ENCODE results near the gene DENND11. TPM values are rescaled to one million over a fixed set of nuclear protein-coding genes. Genes with fewer than 3 reads are reported as not detected.

The DENND11 gene
- total and polyA plus RNA-seq, 2 of the 4 experiments (the other 2 are of a cell fraction) = 2.9 to 5.0 TPM

- CTCF ChIA-PET = interaction anchor here (1.5 kb wide), 1 partner anchor 40 kb away, joined by 5 read pairs; the partner anchor contains the start of gene SSBP1
Observed at GRCh38 chr7:141698247-141699015, 3.5 kb downstream of the DENND11 start.

More at GRCh38 chr7:141698247-141699015, 3.5 kb downstream of the DENND11 start:
- no peak for DNase-seq
- Histone ChIP-seq H2AK9ac (replicated peaks; ENCODE audit: low read depth, low read length, poor library complexity) (no peak overlapping the region), H3K9me1 (ENCODE audit: insufficient read depth, low read length) (no peaks in the 10 kb centered on the region), H3K9ac (ENCODE audit: low read depth, low read length) (no peak overlapping the region), H3K4me1 (ENCODE audit: control insufficient read depth, insufficient read depth, low read length) (peaks cover 1% of the 10 kb centered on the region; the same call in 1 of the 2 replicates), H4K5ac (ENCODE audit: low read depth, low read length) (no peak overlapping the region), H3K27ac (ENCODE audit: insufficient read depth, low read length) (no peak overlapping the region), H3K79me1 (ENCODE audit: low read depth in 1 of 2, low read length in 2 of 2) (peaks cover 8 to 11% of the 10 kb centered on the region in 2 experiments; a peak in 2 of 4 replicates), H2BK120ac (ENCODE audit: low read depth, low read length) (no peak overlapping the region), H2BK20ac (ENCODE audit: low read depth, low read length) (no peak overlapping the region), H3K18ac (ENCODE audit: low read depth, low read length) (no peak overlapping the region), H2BK15ac (ENCODE audit: low read depth, low read length) (no peak overlapping the region), H4K91ac (ENCODE audit: insufficient read depth, low read depth, low read length) (no peak overlapping the region), H3K23ac (ENCODE audit: low read depth, low read length) (no peak overlapping the region), H3K4me3 (ENCODE audit: insufficient read depth, low read depth, low read length) (no peak overlapping the region), H3K9me3 (ENCODE audit: control insufficient read depth, insufficient read depth, low read length) (no peaks in the 10 kb centered on the region), H3K4ac (ENCODE audit: low read depth, low read length) (no peak overlapping the region), H2AFZ (replicated peaks; ENCODE audit: low read length, poor library complexity) (no peak overlapping the region), H3K14ac (replicated peaks; ENCODE audit: low read depth, low read length) (no peak overlapping the region), H2AK5ac (ENCODE audit: low read depth, low read length) (no peak overlapping the region), H3K4me2 (ENCODE audit: low read depth, low read length) (no peak overlapping the region), H3K27me3 (ENCODE audit: control insufficient read depth, insufficient read depth, low read length) (peaks cover 3% of the 10 kb centered on the region; the same call in 1 of the 2 replicates), H3K36me3 (ENCODE audit: control insufficient read depth, insufficient read depth, low read length) (no peaks in the 10 kb centered on the region), H4K8ac (ENCODE audit: low read depth in 2 of 2, low read length in 2 of 2) (no peak overlapping the region), H3K56ac (ENCODE audit: extremely low read depth, insufficient read depth, low read length) (no peak overlapping the region), H4K20me1 (ENCODE audit: insufficient read depth, low read length) (no peaks in the 10 kb centered on the region; the same call in 1 of the 2 replicates), H2BK5ac (ENCODE audit: low read depth, low read length, poor library complexity, severe bottlenecking) (no peak overlapping the region)
- in situ Hi-C loops (cut with MboI; ENCODE audit: low sequenced_read_pairs) (no loop called here), intact Hi-C loops (cut with micrococcal nuclease) (no loop called here), dilution Hi-C loops (cut with HindIII; ENCODE audit: low sequenced_read_pairs, unreplicated experiment) (no loop called here)
- no peak for ATAC-seq (ENCODE audit: low read depth)
- POLR2A ChIA-PET (ENCODE audit: unreplicated experiment) = no interaction called here
- BruUV-seq (replicated peaks) = no TSS peak
- TF ChIP-seq RAD21 (IDR thresholded peaks at IDR 0.05; ENCODE audit: low read length) = no peak
- no peak for TF ChIP-seq MXI1 (IDR thresholded peaks at IDR 0.05; ENCODE audit: borderline replicate concordance, low read depth, low read length)
- no peak for TF ChIP-seq RFX5 (IDR thresholded peaks at IDR 0.05; ENCODE audit: low read depth, low read length)
- TF ChIP-seq MAFK (IDR thresholded peaks at IDR 0.05; ENCODE audit: low read depth, low read length) = no peak
- TF ChIP-seq MAZ (IDR thresholded peaks at IDR 0.05; ENCODE audit: borderline replicate concordance, low read depth, low read length) = no peak
- no peak for TF ChIP-seq NFE2L2 (IDR thresholded peaks at IDR 0.05; ENCODE audit: low read depth, low read length)
- TF ChIP-seq RCOR1 (IDR thresholded peaks at IDR 0.05; ENCODE audit: insufficient replicate concordance, low read length) = no peak
- TF ChIP-seq, protein P1, sequence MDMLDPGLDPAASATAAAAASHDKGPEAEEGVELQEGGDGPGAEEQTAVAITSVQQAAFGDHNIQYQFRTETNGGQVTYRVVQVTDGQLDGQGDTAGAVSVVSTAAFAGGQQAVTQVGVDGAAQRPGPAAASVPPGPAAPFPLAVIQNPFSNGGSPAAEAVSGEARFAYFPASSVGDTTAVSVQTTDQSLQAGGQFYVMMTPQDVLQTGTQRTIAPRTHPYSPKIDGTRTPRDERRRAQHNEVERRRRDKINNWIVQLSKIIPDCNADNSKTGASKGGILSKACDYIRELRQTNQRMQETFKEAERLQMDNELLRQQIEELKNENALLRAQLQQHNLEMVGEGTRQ (IDR thresholded peaks at IDR 0.05; ENCODE audit: low read depth, low read length) = no peak
- no CpG with 5 or more reads among the region's 1 CpG for WGBS, 2 experiments (ENCODE audit: extremely low coverage in 2 of 2, insufficient read length in 1 of 2)

Data from IMR-90 (cell line).